Measurements from ENCODE around the gene TENT4B. TPM values are rescaled to one million over a fixed set of nuclear protein-coding genes. Genes with fewer than 3 reads are reported as not detected.
"Not testable (repeated sequence)": the region's sequence is repeated elsewhere in the genome, so short reads cannot be mapped to it uniquely, and the experiment has no call there.

The TENT4B gene
- total RNA-seq, 1 experiment from 2014 or later, result 16.9 TPM

- Histone ChIP-seq H3K79me2 (ENCODE audit: insufficient read depth, low read length) (no peaks in the 10 kb centered on the region), H3K9ac (ENCODE audit: low read length) (no peak overlapping the region), H3K36me3 (ENCODE audit: control insufficient read depth in 1 of 2, insufficient read depth in 2 of 2, low read length in 2 of 2) (no peaks in the 10 kb centered on the region), H4K20me1 (ENCODE audit: insufficient read depth) (no peaks in the 10 kb centered on the region), H3K27ac (ENCODE audit: low read depth, low read length) (no peak overlapping the region), H3K4me1 (ENCODE audit: control insufficient read depth in 1 of 2, insufficient read depth in 2 of 2, low read length in 2 of 2) (no peaks in the 10 kb centered on the region), H3K9me3 (ENCODE audit: control insufficient read depth in 1 of 2, insufficient read depth in 1 of 2, low read depth in 1 of 2, low read length in 2 of 2) (no peaks in the 10 kb centered on the region), H3K4me3 (replicated peaks in 1 of 2; ENCODE audit: low read depth in 1 of 2, low read length in 2 of 2) (no peak overlapping the region), H3K9me2 (ENCODE audit: insufficient read depth) (no peaks in the 10 kb centered on the region), H2AFZ (ENCODE audit: low read depth, low read length, poor library complexity, severe bottlenecking) (no peak overlapping the region), H3K27me3 (ENCODE audit: insufficient read depth, low read length) (no peaks in the 10 kb centered on the region), H3K4me2 (ENCODE audit: low read length) (no peak overlapping the region)
- TF ChIP-seq ELF1 (IDR thresholded peaks at IDR 0.05; ENCODE audit: borderline replicate concordance, low read depth), result no peak
- TF ChIP-seq RAD21 (IDR thresholded peaks at IDR 0.05; ENCODE audit: low read depth), result no peak
- BruUV-seq (replicated peaks), result no TSS peak
- ChIA-PET RAD21 (ENCODE audit: low non-redundant PET in 1 of 2, low total read pairs in 2 of 2, uncharacterized antibody in 2 of 2, unreplicated experiment in 2 of 2) (no interaction called here), CTCF (no interaction called here), POLR2A (no interaction called here)
- DNase-seq (ENCODE audit: low read depth, low spot score) (no peak), ATAC-seq (no peak)
- intact Hi-C loops (cut with micrococcal nuclease), result no loop called here
These were observed 26.9 kb upstream of the TENT4B start for GRCh38 chr16:50126183-50126582.

DNA sequence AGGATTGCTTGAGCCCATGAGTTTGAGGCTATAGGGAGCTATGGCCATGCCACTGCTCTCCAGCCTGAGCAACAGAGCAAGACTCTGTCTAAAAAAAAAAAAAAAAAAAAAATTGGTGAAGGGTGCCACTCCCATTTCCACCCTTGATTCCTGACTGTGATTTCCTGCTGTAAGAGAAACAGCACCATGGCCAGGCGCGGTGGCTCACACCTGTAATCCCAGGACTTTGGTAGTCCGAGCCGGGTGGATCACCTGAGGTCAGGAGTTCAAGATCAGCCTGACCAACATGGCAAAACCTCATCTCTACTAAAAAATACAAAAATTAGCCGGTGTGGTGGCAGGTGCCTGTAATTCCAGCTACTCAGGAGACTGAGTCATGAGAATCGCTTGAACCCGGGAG, 20.5 kb upstream of the TENT4B start:
- H2AFZ ChIP-seq (ENCODE audit: low read depth, low read length, poor library complexity, severe bottlenecking); H3K27me3 ChIP-seq (ENCODE audit: insufficient read depth, low read length); CTCF ChIA-PET; H3K36me3 ChIP-seq (ENCODE audit: control insufficient read depth in 1 of 2, insufficient read depth in 2 of 2, low read length in 2 of 2); H3K79me2 ChIP-seq (ENCODE audit: insufficient read depth, low read length); RAD21 ChIA-PET (ENCODE audit: low non-redundant PET in 1 of 2, low total read pairs in 2 of 2, uncharacterized antibody in 2 of 2, unreplicated experiment in 2 of 2); BruUV-seq (replicated peaks); ATAC-seq; H3K9me3 ChIP-seq (ENCODE audit: control insufficient read depth in 1 of 2, insufficient read depth in 1 of 2, low read depth in 1 of 2, low read length in 2 of 2); POLR2A ChIA-PET; H3K4me2 ChIP-seq (ENCODE audit: low read length); H3K4me3 ChIP-seq (replicated peaks in 1 of 2; ENCODE audit: low read depth in 1 of 2, low read length in 2 of 2); H3K9me2 ChIP-seq (ENCODE audit: insufficient read depth); DNase-seq (ENCODE audit: low read depth, low spot score); H4K20me1 ChIP-seq (ENCODE audit: insufficient read depth); H3K27ac ChIP-seq (ENCODE audit: low read depth, low read length); H3K4me1 ChIP-seq (ENCODE audit: control insufficient read depth in 1 of 2, insufficient read depth in 2 of 2, low read length in 2 of 2); H3K9ac ChIP-seq (ENCODE audit: low read length): not testable (repeated sequence)
- intact Hi-C loops (cut with micrococcal nuclease), result loop anchor here (10.0 kb wide), 1 partner anchor 542 kb away; no protein-coding TSS in a partner anchor

DNA sequence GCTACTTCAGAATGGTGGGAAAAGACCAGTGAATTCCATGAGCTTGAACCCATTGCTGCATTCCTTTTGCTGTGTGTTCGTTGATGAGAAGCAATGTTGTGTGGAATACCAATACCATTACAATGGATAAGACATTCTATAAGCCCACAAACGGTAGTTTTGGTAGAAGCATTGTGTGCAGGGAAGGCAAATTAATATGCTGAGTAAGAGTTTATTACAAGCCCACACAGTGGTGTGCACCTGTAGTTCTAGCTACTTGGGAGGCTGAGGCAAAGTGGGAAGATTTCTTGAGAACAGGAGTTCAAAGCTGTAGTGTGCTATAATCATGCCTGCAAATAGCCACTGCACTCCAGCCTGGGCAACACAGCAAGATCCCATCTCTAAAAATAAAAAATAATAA, 19.9 kb upstream of the TENT4B start:
- Histone ChIP-seq H3K36me3 (ENCODE audit: control insufficient read depth in 1 of 2, insufficient read depth in 2 of 2, low read length in 2 of 2) (no peaks in the 10 kb centered on the region), H3K9me3 (ENCODE audit: control insufficient read depth in 1 of 2, insufficient read depth in 1 of 2, low read depth in 1 of 2, low read length in 2 of 2) (no peaks in the 10 kb centered on the region), H3K4me2 (ENCODE audit: low read length) (no peak overlapping the region), H4K20me1 (ENCODE audit: insufficient read depth) (no peaks in the 10 kb centered on the region), H2AFZ (ENCODE audit: low read depth, low read length, poor library complexity, severe bottlenecking) (no peak overlapping the region), H3K4me3 (replicated peaks in 1 of 2; ENCODE audit: low read depth in 1 of 2, low read length in 2 of 2) (no peak overlapping the region), H3K27me3 (ENCODE audit: insufficient read depth, low read length) (no peaks in the 10 kb centered on the region), H3K27ac (ENCODE audit: low read depth, low read length) (no peak overlapping the region), H3K9me2 (ENCODE audit: insufficient read depth) (no peaks in the 10 kb centered on the region), H3K9ac (ENCODE audit: low read length) (no peak overlapping the region), H3K79me2 (ENCODE audit: insufficient read depth, low read length) (no peaks in the 10 kb centered on the region), H3K4me1 (ENCODE audit: control insufficient read depth in 1 of 2, insufficient read depth in 2 of 2, low read length in 2 of 2) (no peaks in the 10 kb centered on the region)
- POLR2A ChIA-PET, result no interaction called here
- no TSS peak for BruUV-seq (replicated peaks)
- DNase-seq (ENCODE audit: low read depth, low spot score) (no peak), ATAC-seq (no peak)
- RAD21 ChIA-PET (ENCODE audit: low non-redundant PET in 1 of 2, low total read pairs in 2 of 2, uncharacterized antibody in 2 of 2, unreplicated experiment in 2 of 2), result no interaction called here
- intact Hi-C loops (cut with micrococcal nuclease), result loop anchor here (10.0 kb wide), 1 partner anchor 542 kb away; no protein-coding TSS in a partner anchor
- TF ChIP-seq EZH2 (IDR thresholded peaks at IDR 0.05), result no peak
- no peak for TF ChIP-seq CEBPB (IDR thresholded peaks at IDR 0.05; ENCODE audit: low read depth)
- TF ChIP-seq SIN3A (IDR thresholded peaks at IDR 0.05; ENCODE audit: low read depth), result no peak
- no peak for TF ChIP-seq JUND (IDR thresholded peaks at IDR 0.05)
- CTCF ChIA-PET, result no interaction called here

Measured in HCT116 (cell line).